Measurements from ENCODE around the gene COG4. TPM values are rescaled to one million over a fixed set of nuclear protein-coding genes. Genes with fewer than 3 reads are reported as not detected.

Gene COG4
- polyA plus RNA-seq, 1 experiment = 71.7 TPM

DNA sequence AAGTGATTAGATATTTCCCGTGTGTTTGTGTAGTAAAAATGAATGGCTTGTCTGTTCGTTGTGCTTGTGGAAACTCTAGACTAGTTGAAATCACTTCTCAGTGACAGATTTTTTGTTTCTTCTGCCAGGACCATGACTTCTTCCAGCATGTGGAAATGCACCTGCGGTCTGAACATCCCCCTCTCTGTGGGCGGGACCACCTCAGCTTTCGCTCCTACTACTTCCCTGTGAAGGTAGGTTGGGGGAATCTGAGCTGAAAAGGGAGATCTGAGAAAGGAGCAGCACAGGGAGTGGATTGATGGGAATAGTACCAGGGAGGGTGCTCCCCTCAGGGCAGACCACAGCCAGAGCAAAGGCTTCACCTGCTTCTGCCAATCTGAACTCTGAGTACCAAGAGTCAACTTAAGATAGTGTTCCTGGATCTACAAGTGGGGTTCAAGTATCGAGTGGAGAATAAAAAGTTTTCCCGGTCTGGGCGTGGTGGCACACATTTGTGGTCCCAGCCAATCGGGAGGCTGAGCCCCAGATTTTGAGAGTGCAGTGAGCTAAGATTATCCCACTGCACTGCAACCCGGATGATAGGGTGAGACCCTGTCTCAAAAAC lies 47.7 kb upstream of the COG4 start:
- ChIA-PET POLR2A (interaction anchor here (0.5 kb wide), 1 partner anchor 64 kb away, joined by 6 read pairs; no protein-coding TSS in a partner anchor), CTCF (interaction anchor here (1.5 to 6.4 kb wide), 2 partner anchors 83 to 200 kb away, joined by 3 to 25 read pairs; no protein-coding TSS in a partner anchor)
- TF ChIP-seq, protein P1, sequence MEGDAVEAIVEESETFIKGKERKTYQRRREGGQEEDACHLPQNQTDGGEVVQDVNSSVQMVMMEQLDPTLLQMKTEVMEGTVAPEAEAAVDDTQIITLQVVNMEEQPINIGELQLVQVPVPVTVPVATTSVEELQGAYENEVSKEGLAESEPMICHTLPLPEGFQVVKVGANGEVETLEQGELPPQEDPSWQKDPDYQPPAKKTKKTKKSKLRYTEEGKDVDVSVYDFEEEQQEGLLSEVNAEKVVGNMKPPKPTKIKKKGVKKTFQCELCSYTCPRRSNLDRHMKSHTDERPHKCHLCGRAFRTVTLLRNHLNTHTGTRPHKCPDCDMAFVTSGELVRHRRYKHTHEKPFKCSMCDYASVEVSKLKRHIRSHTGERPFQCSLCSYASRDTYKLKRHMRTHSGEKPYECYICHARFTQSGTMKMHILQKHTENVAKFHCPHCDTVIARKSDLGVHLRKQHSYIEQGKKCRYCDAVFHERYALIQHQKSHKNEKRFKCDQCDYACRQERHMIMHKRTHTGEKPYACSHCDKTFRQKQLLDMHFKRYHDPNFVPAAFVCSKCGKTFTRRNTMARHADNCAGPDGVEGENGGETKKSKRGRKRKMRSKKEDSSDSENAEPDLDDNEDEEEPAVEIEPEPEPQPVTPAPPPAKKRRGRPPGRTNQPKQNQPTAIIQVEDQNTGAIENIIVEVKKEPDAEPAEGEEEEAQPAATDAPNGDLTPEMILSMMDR (IDR thresholded peaks at IDR 0.05; ENCODE audit: insufficient read depth, low read depth, low read length) = no peak
- H3K36me3 ChIP-seq (ENCODE audit: control insufficient read depth, insufficient read depth, low read length) = peaks cover 26% of the 10 kb centered on the region
- no peak for DNase-seq (ENCODE audit: low read depth)
- no peaks in the 10 kb centered on the region for H3K27me3 ChIP-seq (ENCODE audit: control insufficient read depth, insufficient read depth, low read length)
- H3K4me3 ChIP-seq (ENCODE audit: low read depth, low read length) = no peak overlapping the region

DNA sequence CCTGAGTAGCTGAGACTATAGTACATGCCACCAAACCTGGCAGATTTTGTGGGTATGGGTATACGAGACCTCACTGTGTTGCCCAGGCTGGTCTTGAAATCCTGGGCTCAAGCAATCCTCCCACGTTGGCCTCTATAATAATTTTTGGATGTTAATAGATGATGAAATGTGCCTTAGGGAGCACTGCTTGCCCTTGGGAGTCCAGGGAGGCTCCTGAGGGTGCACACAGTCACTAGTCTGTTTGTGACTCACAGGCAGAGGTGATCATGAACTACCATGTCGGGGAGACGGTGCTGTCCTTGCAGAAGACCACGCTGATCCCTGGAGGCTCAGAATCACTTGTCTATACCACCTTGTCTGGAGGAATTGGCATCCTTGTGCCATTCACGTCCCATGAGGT lies 46.4 kb upstream of the COG4 start:
- DNase-seq (ENCODE audit: low read depth) = no peak
- Histone ChIP-seq H3K27me3 (ENCODE audit: control insufficient read depth, insufficient read depth, low read length) (no peaks in the 10 kb centered on the region), H3K36me3 (ENCODE audit: control insufficient read depth, insufficient read depth, low read length) (peaks cover 34% of the 10 kb centered on the region), H3K4me3 (ENCODE audit: low read depth, low read length) (no peak overlapping the region)
- CTCF ChIA-PET = interaction anchor here (6.4 kb wide), 1 partner anchor 84 kb away, joined by 25 read pairs; no protein-coding TSS in a partner anchor
- TF ChIP-seq, protein P1 (IDR thresholded peaks at IDR 0.05; ENCODE audit: insufficient read depth, low read depth, low read length) = no peak
- POLR2A ChIA-PET = no interaction called here

DNA sequence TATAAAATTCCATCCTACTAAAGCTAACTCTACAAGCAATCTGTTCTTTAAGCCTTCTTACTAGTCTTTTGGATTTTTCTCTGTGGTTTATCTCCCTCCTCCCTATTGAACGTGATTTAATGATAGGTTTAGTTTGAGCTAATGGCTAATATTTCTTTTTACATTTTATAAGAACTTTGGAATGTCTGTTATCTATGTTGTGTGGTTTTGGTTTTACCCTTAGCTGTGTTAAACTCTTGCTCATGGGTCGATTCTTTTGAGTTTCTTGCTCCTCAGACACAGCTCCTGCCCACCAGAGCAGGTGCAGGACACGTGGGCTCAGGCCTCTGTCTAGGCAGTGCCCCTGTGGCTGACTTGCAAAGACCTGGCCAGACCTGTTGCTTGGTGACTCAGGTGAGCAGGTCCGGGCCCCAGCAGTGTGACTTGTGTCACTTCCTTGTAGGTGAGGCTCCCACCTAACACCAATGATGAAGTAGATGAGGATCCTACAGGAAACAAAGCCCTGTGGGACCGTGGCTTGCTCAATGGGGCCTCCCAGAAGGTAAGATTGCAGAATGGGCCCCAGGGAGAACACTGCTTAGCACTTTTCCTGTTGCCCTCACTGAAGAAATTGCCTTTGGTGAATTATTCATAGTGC lies 45.4 kb upstream of the COG4 start:
- ChIA-PET POLR2A (no interaction called here), CTCF (interaction anchor here (0.5 to 6.4 kb wide), 4 partner anchors 14 to 203 kb away, joined by 3 to 25 read pairs (median 3); no protein-coding TSS in a partner anchor)
- Histone ChIP-seq H3K4me3 (ENCODE audit: low read depth, low read length) (no peak overlapping the region), H3K36me3 (ENCODE audit: control insufficient read depth, insufficient read depth, low read length) (peaks cover 39% of the 10 kb centered on the region), H3K27me3 (ENCODE audit: control insufficient read depth, insufficient read depth, low read length) (no peaks in the 10 kb centered on the region)
- no peak for DNase-seq (ENCODE audit: low read depth)
- TF ChIP-seq, protein P1 (IDR thresholded peaks at IDR 0.05; ENCODE audit: insufficient read depth, low read depth, low read length) = no peak

DNA sequence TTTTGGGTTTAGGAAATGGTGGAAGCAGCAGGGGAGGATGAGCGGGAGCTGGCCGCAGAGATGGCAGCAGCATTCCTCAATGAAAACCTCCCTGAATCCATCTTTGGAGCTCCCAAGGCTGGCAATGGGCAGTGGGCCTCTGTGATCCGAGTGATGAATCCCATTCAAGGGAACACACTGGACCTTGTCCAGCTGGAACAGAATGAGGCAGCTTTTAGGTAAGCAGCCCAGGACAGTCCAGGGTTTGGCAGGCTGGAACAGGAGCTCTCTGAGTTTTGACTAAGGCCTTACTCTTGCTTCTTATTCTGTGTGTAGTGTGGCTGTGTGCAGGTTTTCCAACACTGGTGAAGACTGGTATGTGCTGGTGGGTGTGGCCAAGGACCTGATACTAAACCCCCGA lies 41.7 kb upstream of the COG4 start:
- H3K4me3 ChIP-seq (ENCODE audit: low read depth, low read length) = no peak overlapping the region
- H3K27me3 ChIP-seq (ENCODE audit: control insufficient read depth, insufficient read depth, low read length) = no peaks in the 10 kb centered on the region
- ChIA-PET POLR2A (interaction anchor here (0.6 to 0.8 kb wide), 2 partner anchors 11 to 70 kb away, joined by 3 read pairs; no protein-coding TSS in a partner anchor), CTCF (interaction anchor here (1.6 to 1.8 kb wide), 2 partner anchors 14 to 206 kb away, joined by 4 to 5 read pairs; no protein-coding TSS in a partner anchor)
- TF ChIP-seq, protein P1 (IDR thresholded peaks at IDR 0.05; ENCODE audit: insufficient read depth, low read depth, low read length) = no peak
- peaks cover 50% of the 10 kb centered on the region for H3K36me3 ChIP-seq (ENCODE audit: control insufficient read depth, insufficient read depth, low read length)
- no peak for DNase-seq (ENCODE audit: low read depth)

DNA sequence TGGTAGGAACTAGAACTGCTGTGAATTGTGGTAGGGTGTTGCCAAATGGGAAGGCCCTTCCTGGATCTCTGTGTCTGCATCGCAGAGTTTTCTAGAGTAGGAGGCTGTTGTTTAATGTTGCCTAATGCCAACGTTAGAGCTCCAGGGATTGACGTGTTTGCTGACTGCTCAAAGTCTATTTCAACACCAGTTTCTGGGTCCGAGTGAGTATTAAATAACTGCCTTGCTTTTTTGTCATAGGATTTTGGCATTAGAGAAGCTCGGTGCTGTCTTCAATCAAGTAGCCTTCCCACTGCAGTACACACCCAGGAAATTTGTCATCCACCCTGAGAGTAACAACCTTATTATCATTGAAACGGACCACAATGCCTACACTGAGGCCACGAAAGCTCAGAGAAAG lies 40.3 kb upstream of the COG4 start:
- ChIA-PET CTCF (interaction anchor here (1.8 kb wide), 1 partner anchor 15 kb away, joined by 4 read pairs; no protein-coding TSS in a partner anchor), POLR2A (no interaction called here)
- DNase-seq (ENCODE audit: low read depth) = no peak
- TF ChIP-seq, protein P1 (IDR thresholded peaks at IDR 0.05; ENCODE audit: insufficient read depth, low read depth, low read length) = no peak
- H3K36me3 ChIP-seq (ENCODE audit: control insufficient read depth, insufficient read depth, low read length) = peaks cover 48% of the 10 kb centered on the region
- H3K4me3 ChIP-seq (ENCODE audit: low read depth, low read length) = no peak overlapping the region
- H3K27me3 ChIP-seq (ENCODE audit: control insufficient read depth, insufficient read depth, low read length) = no peaks in the 10 kb centered on the region
